HFFc6 (cell line): ENCODE measurements around the gene RBM20. TPM values are rescaled to one million over a fixed set of nuclear protein-coding genes. Genes with fewer than 3 reads are reported as not detected.

ENCODE experiments used
- DNase-seq: peaks from one replicate; pipeline ENCODE4 v3.0.0-alpha.2; 2018
- H3K27ac Mint-ChIP-seq: 2 replicates; pipeline ENCODE4 v1.8.0; 2020; ENCODE audit warnings: mild to moderate bottlenecking, mixed read lengths
- H3K27me3 Mint-ChIP-seq: 2 replicates; pipeline ENCODE4 v1.8.0; 2021; ENCODE audit warnings: mild to moderate bottlenecking, moderate library complexity, mixed read lengths; ENCODE audit not compliant: insufficient read depth
- H3K36me3 Mint-ChIP-seq: 2 replicates; pipeline ENCODE4 v1.8.0; 2021; ENCODE audit warnings: low read depth, mixed read lengths
- H3K4me1 Mint-ChIP-seq: 2 replicates; pipeline ENCODE4 v1.8.0; 2020; ENCODE audit warnings: low read depth, mixed read lengths
- H3K4me3 Mint-ChIP-seq: 2 replicates; pipeline ENCODE4 v1.8.0; 2020; ENCODE audit warnings: mild to moderate bottlenecking, moderate library complexity, mixed read lengths
- H3K9me3 Mint-ChIP-seq: 2 replicates; pipeline ENCODE4 v1.8.0; 2020; ENCODE audit warnings: mild to moderate bottlenecking, mixed read lengths
- CTCF ChIP-seq: fragments of 200-600 bp; sonication (generic); IDR thresholded peaks from 2 replicates; pipeline ENCODE4 v1.5.0; 2021; ENCODE audit warnings: antibody characterized with exemption, mild to moderate bottlenecking
- total RNA-seq, 6 experiments: library from RNA; stranded (reverse); fragmentation: NEBNext Ultra II Directional; extraction: Animal tissue kit (Norgen Biotek cat#: 25700); gene quantifications; 2 replicates in 1 of 6; 3 replicates in 5 of 6; pipeline ENCODE4 v1.2.3, GENCODE V29; 2021

RBM20 gene
- total RNA-seq, 6 experiments from 2014 or later = not detected

- no peak for TF ChIP-seq CTCF
- H3K27ac Mint-ChIP-seq = no peak overlapping the region
- no peaks in the 10 kb centered on the region for H3K9me3 Mint-ChIP-seq
- no peak for DNase-seq
- H3K4me3 Mint-ChIP-seq = no peak overlapping the region
- H3K27me3 Mint-ChIP-seq = peaks cover 50% of the 10 kb centered on the region
- H3K36me3 Mint-ChIP-seq = no peaks in the 10 kb centered on the region
- H3K4me1 Mint-ChIP-seq = peaks cover 22% of the 10 kb centered on the region; the same call in 1 of the 2 replicates
Observed at GRCh38 chr10:110642204-110643034, 1.7 kb upstream of the RBM20 start.

GRCh38 chr10:110643035-110643652 is 992 bp upstream of the RBM20 start:
- no peak overlapping the region for H3K27ac Mint-ChIP-seq
- TF ChIP-seq CTCF = no peak
- H3K27me3 Mint-ChIP-seq = peaks cover 52% of the 10 kb centered on the region
- H3K4me1 Mint-ChIP-seq = peaks cover 17% of the 10 kb centered on the region
- no peaks in the 10 kb centered on the region for H3K9me3 Mint-ChIP-seq
- DNase-seq = no peak
- no peaks in the 10 kb centered on the region for H3K36me3 Mint-ChIP-seq
- peak overlapping the region; percentile 63 for H3K4me3 Mint-ChIP-seq

DNA sequence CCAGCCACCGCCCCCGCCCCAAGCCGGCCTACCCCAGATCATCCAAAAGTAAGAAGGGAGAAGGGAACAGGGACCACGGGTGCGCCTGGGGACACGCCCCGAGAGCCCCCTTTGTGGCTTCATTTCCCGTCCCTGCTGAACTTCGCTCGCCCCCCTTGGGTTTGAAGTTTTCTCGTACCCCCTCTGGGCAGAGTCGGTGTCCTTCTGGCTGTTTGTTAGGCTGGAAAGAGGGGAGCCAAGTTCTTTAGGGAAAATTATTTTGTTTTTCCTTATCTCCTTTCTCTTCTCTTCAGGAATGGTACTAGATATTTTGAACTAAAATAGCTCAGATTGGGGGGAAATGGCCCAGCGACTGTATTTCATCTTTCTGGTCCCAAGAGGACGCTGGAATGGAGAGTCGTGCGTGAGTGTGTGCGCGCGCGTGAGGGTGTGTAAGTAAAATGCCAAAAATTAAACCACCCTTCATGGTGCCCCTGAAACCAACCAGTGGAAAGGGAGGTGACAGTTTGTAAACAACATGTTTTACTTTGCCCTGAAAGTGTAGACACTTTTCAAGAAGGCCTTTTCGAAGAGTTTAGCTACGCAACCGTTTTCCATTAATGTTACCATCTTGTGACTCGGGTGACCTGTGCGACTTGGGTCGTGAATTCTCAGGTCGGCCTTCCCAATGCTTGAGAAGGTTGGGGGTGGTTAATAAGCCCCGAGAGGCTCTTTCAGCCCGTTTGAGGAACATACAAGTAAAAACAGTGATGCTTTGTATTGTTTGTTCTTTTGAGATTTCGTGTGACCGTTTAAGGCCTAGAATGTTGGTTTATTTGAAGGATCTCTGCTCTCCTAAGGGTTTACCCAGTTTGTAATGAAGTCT is 694 bp downstream of the RBM20 start:
- DNase-seq = no peak
- peaks cover 34% of the 10 kb centered on the region for H3K4me1 Mint-ChIP-seq
- peak overlapping the region; percentile 54; the same call in 1 of the 2 replicates for H3K4me3 Mint-ChIP-seq
- H3K27ac Mint-ChIP-seq = no peak overlapping the region
- no peaks in the 10 kb centered on the region for H3K36me3 Mint-ChIP-seq
- TF ChIP-seq CTCF = no peak
- H3K9me3 Mint-ChIP-seq = no peaks in the 10 kb centered on the region
- peaks cover 46% of the 10 kb centered on the region for H3K27me3 Mint-ChIP-seq

DNA sequence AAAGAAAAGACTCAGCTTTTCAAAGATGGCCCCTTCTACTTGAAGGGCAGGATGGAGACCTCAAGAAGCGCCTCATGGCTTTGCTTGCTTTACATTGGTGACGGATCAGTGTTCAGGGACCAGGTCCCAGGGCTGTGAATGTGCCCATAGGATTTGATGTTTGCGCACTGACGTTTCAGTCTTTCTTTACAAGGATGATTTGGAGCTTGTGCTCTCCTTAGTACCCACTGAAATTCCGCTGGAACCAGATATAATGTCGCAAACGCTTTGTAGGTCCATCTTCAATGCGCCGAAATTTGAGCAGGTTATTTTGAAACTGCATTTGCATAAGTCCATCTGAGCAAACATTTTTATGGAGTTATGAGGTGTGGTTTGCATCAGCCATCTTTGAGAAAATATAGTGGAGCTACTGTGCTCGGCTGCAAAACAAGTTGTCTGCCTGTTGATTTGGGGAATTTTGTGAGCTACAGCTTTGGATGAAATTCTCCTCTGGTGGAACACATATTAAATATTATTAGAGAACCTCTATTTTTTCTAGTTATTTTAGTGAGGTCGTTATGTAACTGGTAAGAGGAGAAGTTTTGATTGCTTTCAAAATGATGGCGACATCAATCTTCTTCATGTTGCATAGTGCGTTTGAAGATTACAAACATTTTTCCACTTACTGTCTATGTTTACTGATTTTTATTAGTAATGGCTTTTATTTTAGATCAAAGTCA is 2.4 kb downstream of the RBM20 start:
- Mint-ChIP-seq H3K36me3 (no peaks in the 10 kb centered on the region), H3K4me1 (peaks cover 39% of the 10 kb centered on the region), H3K9me3 (no peaks in the 10 kb centered on the region), H3K27ac (no peak overlapping the region), H3K27me3 (peaks cover 37% of the 10 kb centered on the region), H3K4me3 (no peak overlapping the region)
- no peak for TF ChIP-seq CTCF
- DNase-seq = no peak

DNA sequence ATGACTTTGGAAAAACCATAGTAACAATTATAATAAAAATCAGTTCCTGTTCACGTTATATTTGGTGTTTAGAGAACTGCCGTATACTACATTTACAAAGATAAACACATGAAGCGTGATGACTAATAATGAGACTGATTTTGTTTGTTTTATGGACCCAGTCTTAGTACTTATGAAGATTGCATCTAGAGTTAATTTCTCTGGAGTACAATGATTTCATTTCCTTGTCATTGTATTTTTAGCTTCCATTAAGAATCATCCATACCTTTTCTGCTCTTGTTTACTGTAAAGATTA is 2.9 kb downstream of the RBM20 start:
- Mint-ChIP-seq H3K27me3 (peaks cover 36% of the 10 kb centered on the region), H3K36me3 (no peaks in the 10 kb centered on the region), H3K9me3 (no peaks in the 10 kb centered on the region), H3K4me1 (peaks cover 44% of the 10 kb centered on the region), H3K27ac (no peak overlapping the region), H3K4me3 (no peak overlapping the region)
- TF ChIP-seq CTCF = no peak
- DNase-seq = no peak
